A673 (cell line): Measurements from ENCODE around the gene DCLK1.

Experiments used
- EZH2 ChIP-seq: fragments of 200-600 bp; sonication (generic); IDR thresholded peaks from 2 replicates; pipeline ENCODE4 v1.6.1; 2017; ENCODE audit warnings: borderline replicate concordance, low read depth, mild to moderate bottlenecking, mixed read lengths, antibody characterized with exemption, low read length; ENCODE audit not compliant: poor library complexity, severe bottlenecking
- TF ChIP-seq, protein P1 (sequence below): fragments of 300-800, 200-600 bp; sonication (generic); conservative IDR thresholded peaks from 2 replicates; pipeline ENCODE4 v1.5.1; 2017; ENCODE audit warnings: low read depth, mild to moderate bottlenecking, antibody characterized with exemption, low read length, moderate library complexity, mixed read lengths

DNA sequence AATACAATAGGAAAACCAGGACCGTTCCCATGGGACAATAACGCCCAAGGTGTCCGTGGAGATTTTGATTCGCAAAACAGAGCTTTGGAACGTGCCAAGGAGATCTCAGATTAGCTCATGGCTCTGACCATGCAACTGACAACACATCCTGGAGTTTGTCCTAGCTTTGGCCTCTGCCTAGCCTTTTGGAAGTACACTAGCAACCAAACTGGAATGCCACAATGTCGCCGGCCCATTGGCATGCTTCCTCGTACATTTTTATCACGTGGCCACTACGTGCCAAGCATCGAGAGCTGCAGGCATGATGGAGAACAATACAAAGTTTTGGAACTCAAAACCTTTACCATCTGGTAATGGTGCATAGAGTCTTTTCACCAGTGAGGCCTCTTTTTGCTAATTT lies 256.5 kb downstream of the DCLK1 start:
- TF ChIP-seq, protein P1, sequence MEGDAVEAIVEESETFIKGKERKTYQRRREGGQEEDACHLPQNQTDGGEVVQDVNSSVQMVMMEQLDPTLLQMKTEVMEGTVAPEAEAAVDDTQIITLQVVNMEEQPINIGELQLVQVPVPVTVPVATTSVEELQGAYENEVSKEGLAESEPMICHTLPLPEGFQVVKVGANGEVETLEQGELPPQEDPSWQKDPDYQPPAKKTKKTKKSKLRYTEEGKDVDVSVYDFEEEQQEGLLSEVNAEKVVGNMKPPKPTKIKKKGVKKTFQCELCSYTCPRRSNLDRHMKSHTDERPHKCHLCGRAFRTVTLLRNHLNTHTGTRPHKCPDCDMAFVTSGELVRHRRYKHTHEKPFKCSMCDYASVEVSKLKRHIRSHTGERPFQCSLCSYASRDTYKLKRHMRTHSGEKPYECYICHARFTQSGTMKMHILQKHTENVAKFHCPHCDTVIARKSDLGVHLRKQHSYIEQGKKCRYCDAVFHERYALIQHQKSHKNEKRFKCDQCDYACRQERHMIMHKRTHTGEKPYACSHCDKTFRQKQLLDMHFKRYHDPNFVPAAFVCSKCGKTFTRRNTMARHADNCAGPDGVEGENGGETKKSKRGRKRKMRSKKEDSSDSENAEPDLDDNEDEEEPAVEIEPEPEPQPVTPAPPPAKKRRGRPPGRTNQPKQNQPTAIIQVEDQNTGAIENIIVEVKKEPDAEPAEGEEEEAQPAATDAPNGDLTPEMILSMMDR = no peak
- TF ChIP-seq EZH2 = no peak
